Measurements from ENCODE around the gene POC5.

Gene POC5

DNA sequence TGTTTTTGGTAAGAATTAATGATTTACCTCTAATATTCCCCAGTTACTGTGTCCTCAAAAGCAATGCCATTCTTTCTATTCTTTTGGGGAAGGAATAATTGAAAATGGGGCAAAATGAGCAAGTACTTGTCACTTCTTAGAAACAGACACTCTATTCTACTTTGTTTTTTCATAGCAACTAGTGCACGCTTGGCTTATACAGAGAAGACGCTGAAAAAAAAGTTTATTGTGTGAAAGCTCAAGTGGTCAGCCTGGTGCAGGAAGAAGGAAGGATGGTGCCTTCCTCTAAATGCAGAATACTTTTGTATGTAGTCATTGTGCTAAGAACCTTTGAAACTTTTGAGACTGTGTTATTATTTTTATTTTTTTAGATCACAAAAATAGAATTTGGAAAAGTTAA is 76.4 kb downstream of the POC5 start:
- Histone ChIP-seq H3K4me3 (ENCODE audit: insufficient read depth, low read depth, low read length) (no peak overlapping the region), H3K4me1 (ENCODE audit: control insufficient read depth, insufficient read depth, low read length) (no peaks in the 10 kb centered on the region), H3K27me3 (ENCODE audit: control insufficient read depth, insufficient read depth, low read length, poor library complexity, severe bottlenecking) (no peaks in the 10 kb centered on the region), H3K36me3 (ENCODE audit: control insufficient read depth, insufficient read depth, low read length) (no peaks in the 10 kb centered on the region), H3K9me3 (ENCODE audit: control insufficient read depth, low read length) (no peaks in the 10 kb centered on the region), H3K27ac (ENCODE audit: insufficient read depth, low read depth, low read length, poor library complexity, severe bottlenecking) (no peak overlapping the region)
- WGBS, 2 experiments, result 95 to 98% methylated on average over 2 of the region's 2 CpGs

DNA sequence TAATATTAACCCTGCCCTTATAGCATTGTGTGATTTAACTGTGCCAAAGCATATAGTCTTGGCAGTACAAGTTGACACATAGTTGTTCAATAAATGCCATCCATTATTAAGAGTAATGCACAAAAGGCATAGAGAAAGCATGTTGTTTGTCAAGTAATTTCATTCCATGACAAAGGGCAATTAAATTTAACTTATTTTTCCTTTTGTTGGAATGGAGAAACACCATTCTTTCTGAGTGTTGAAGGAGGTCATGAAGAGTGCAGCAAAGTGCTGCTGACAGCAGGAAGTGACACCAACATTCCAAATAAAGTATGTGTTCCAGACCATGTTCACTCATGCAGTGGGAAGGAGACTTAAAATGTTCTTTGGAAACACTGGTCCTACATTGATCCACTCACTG is 76.8 kb downstream of the POC5 start:
- no peaks in the 10 kb centered on the region for H3K4me1 ChIP-seq (ENCODE audit: control insufficient read depth, insufficient read depth, low read length)
- no peak overlapping the region for H3K4me3 ChIP-seq (ENCODE audit: insufficient read depth, low read depth, low read length)
- H3K27ac ChIP-seq (ENCODE audit: insufficient read depth, low read depth, low read length, poor library complexity, severe bottlenecking), result no peak overlapping the region

DNA sequence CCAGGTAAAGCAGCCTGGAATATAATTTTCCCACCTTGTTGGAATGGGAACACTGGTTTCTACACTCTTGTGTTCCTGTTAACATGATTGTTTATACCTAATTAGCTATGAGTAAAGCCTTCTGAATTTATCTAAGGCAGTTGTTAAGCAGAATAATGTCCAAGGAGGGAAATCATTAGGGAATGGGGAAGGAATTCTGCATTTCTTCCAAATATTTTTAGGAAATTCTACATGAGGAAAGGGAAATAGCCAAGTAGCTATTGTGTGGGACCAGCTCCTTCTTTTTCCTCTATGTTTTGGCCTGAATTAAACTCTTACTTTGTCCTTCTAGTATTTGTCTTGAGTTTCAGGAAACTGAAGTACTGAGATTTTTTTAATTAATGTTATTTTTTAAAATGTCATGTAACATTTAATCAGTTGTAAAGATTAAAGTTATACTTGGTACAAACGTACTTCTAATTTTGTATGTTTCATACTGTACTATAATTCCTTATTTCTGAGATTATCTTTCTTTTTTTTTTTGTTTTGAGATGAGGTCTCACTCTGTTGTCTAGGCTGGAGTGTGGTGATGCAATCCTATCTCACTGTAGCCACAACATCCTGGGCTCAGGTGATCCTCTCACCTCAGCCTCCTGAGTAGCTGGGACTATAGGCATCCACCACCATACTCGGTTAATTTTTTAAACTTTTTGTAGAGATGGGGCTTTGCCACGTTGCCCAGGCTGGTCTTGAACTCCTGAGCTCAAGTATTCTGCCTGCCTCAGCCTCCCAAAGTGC is 77.5 kb downstream of the POC5 start:
- Histone ChIP-seq H3K4me3 (ENCODE audit: insufficient read depth, low read depth, low read length) (no peak overlapping the region), H3K9me3 (ENCODE audit: control insufficient read depth, low read length) (no peaks in the 10 kb centered on the region), H3K27me3 (ENCODE audit: control insufficient read depth, insufficient read depth, low read length, poor library complexity, severe bottlenecking) (no peaks in the 10 kb centered on the region), H3K27ac (ENCODE audit: insufficient read depth, low read depth, low read length, poor library complexity, severe bottlenecking) (no peak overlapping the region), H3K4me1 (ENCODE audit: control insufficient read depth, insufficient read depth, low read length) (no peaks in the 10 kb centered on the region), H3K36me3 (ENCODE audit: control insufficient read depth, insufficient read depth, low read length) (no peaks in the 10 kb centered on the region)
- WGBS, 2 experiments, result 83 to 88% methylated on average over 2 of the region's 3 CpGs

More for the DNA sequence above, 76.8 kb downstream of the POC5 start:
- Histone ChIP-seq H3K36me3 (ENCODE audit: control insufficient read depth, insufficient read depth, low read length) (no peaks in the 10 kb centered on the region), H3K9me3 (ENCODE audit: control insufficient read depth, low read length) (no peaks in the 10 kb centered on the region), H3K27me3 (ENCODE audit: control insufficient read depth, insufficient read depth, low read length, poor library complexity, severe bottlenecking) (no peaks in the 10 kb centered on the region)

DNA sequence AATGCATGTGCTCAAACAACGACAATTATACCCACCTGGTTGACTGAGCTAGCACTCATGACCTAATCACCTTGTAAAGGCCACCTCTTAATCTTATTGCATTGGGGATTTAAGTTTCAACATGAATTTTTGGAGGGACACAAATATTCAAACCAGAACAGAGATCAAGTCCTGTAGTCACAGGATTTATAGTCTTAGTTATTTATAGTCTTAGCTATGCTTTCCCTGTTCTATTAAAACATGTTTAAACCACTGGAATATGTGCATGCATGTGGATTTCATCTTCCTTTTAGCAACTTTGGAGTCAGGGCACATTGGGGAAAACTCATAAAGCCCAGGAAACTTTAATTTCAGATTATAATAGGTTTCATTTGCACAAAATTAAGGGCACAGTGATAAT is 79.3 kb downstream of the POC5 start:
- no peaks in the 10 kb centered on the region for H3K36me3 ChIP-seq (ENCODE audit: control insufficient read depth, insufficient read depth, low read length)
- 87 to 100% methylated on average over 1 of the region's 1 CpG for WGBS, 2 experiments

DNA sequence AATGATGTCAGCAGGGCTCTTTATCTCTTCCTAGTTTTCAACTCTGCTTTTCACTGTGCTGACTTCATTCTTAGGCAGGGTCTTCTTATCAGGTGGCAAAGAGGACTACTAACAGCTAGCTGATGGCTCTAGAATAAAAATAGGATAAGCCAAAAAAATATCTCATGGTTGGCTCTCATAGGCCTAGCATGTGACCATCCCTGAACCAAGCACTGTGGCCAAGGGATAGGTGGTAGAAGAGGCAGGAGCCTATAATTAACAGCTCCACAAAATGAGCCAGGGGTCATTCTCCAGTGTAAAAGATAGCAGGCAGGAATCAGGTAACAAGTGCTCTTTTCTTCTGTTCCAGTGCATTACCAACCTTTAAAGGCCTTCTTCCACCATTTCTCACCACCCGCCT is 84.9 kb downstream of the POC5 start:
- Histone ChIP-seq H3K4me1 (ENCODE audit: control insufficient read depth, insufficient read depth, low read length) (no peaks in the 10 kb centered on the region), H3K4me3 (ENCODE audit: insufficient read depth, low read depth, low read length) (no peak overlapping the region), H3K9me3 (ENCODE audit: control insufficient read depth, low read length) (no peaks in the 10 kb centered on the region), H3K27ac (ENCODE audit: insufficient read depth, low read depth, low read length, poor library complexity, severe bottlenecking) (no peak overlapping the region), H3K36me3 (ENCODE audit: control insufficient read depth, insufficient read depth, low read length) (no peaks in the 10 kb centered on the region), H3K27me3 (ENCODE audit: control insufficient read depth, insufficient read depth, low read length, poor library complexity, severe bottlenecking) (no peaks in the 10 kb centered on the region)
- 44 to 47% methylated on average over 1 of the region's 1 CpG for WGBS, 2 experiments

More for the DNA sequence above, 79.3 kb downstream of the POC5 start:
- no peak overlapping the region for H3K4me3 ChIP-seq (ENCODE audit: insufficient read depth, low read depth, low read length)
- H3K4me1 ChIP-seq (ENCODE audit: control insufficient read depth, insufficient read depth, low read length), result no peaks in the 10 kb centered on the region
- H3K27me3 ChIP-seq (ENCODE audit: control insufficient read depth, insufficient read depth, low read length, poor library complexity, severe bottlenecking), result no peaks in the 10 kb centered on the region
- H3K9me3 ChIP-seq (ENCODE audit: control insufficient read depth, low read length), result no peaks in the 10 kb centered on the region
- H3K27ac ChIP-seq (ENCODE audit: insufficient read depth, low read depth, low read length, poor library complexity, severe bottlenecking), result no peak overlapping the region

DNA sequence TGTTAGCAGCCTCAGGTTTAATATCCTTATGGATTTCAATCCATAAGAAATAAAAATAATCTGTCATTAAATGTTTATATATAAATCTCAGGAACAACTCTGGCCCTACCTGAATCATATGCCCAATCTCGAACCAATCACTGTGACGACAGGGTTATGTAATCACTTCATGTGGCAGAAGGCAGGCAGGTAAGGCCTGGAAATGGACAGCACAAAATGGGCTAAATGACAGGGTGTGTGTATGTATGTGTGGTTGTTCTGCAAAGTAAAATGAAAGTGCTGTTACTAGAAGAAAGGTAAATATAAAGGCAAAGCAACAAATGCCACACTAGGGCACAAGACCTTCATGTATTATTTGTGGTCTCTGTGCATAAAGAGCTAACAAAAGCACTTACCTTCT is 86.4 kb downstream of the POC5 start:
- WGBS, 2 experiments, result 97 to 98% methylated on average over 2 of the region's 2 CpGs
- no peak overlapping the region for H3K27ac ChIP-seq (ENCODE audit: insufficient read depth, low read depth, low read length, poor library complexity, severe bottlenecking)
- H3K36me3 ChIP-seq (ENCODE audit: control insufficient read depth, insufficient read depth, low read length), result no peaks in the 10 kb centered on the region
- no peak overlapping the region for H3K4me3 ChIP-seq (ENCODE audit: insufficient read depth, low read depth, low read length)
- no peaks in the 10 kb centered on the region for H3K9me3 ChIP-seq (ENCODE audit: control insufficient read depth, low read length)
- no peaks in the 10 kb centered on the region for H3K4me1 ChIP-seq (ENCODE audit: control insufficient read depth, insufficient read depth, low read length)
- H3K27me3 ChIP-seq (ENCODE audit: control insufficient read depth, insufficient read depth, low read length, poor library complexity, severe bottlenecking), result no peaks in the 10 kb centered on the region

DNA sequence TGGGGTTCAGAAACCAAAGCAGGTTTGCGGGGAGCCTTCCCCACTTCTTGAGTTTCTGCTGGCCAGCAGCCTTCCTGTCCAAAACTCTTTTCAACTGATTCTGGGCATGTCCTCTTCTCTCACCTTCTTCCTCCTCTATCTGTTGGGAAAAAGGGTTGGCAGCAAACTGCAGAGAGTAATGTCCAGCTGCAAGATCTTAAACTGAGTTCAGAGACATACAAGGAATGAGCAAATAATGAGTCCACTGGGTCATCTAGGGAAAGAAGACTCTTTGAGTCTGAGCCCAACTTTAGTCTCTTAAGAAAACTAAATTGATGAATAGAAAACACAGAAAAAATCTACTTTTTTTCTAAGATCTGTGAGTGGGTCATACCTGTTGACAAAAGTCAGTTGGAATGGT is 89.4 kb downstream of the POC5 start:
- H3K4me1 ChIP-seq (ENCODE audit: control insufficient read depth, insufficient read depth, low read length), result no peaks in the 10 kb centered on the region
- no peak overlapping the region for H3K4me3 ChIP-seq (ENCODE audit: insufficient read depth, low read depth, low read length)
- no peaks in the 10 kb centered on the region for H3K36me3 ChIP-seq (ENCODE audit: control insufficient read depth, insufficient read depth, low read length)
- H3K27ac ChIP-seq (ENCODE audit: insufficient read depth, low read depth, low read length, poor library complexity, severe bottlenecking), result no peak overlapping the region
- 100% methylated on average over 1 of the region's 1 CpG for WGBS, 2 experiments
- H3K27me3 ChIP-seq (ENCODE audit: control insufficient read depth, insufficient read depth, low read length, poor library complexity, severe bottlenecking), result no peaks in the 10 kb centered on the region
- no peaks in the 10 kb centered on the region for H3K9me3 ChIP-seq (ENCODE audit: control insufficient read depth, low read length)

DNA sequence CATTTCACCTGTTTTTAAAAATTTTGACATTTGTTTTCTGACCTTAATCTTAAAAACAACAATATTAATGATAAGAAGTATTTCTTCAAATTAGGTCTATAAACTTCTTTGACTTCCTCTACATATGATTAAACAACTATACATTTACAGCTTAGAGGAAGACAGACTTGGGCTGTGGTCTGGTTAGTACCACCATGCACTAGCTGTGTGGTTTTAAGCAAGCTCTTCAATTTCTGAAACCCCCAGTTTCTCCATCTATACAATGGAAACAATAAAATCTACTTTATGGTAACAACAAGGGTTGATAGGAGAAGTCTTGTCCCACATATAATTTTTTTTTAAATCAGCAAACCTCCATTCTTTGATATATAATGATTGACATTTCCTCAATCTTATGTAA is 90.3 kb downstream of the POC5 start:
- Histone ChIP-seq H3K27me3 (ENCODE audit: control insufficient read depth, insufficient read depth, low read length, poor library complexity, severe bottlenecking) (no peaks in the 10 kb centered on the region), H3K36me3 (ENCODE audit: control insufficient read depth, insufficient read depth, low read length) (no peaks in the 10 kb centered on the region), H3K4me1 (ENCODE audit: control insufficient read depth, insufficient read depth, low read length) (no peaks in the 10 kb centered on the region), H3K9me3 (ENCODE audit: control insufficient read depth, low read length) (no peaks in the 10 kb centered on the region), H3K27ac (ENCODE audit: insufficient read depth, low read depth, low read length, poor library complexity, severe bottlenecking) (no peak overlapping the region), H3K4me3 (ENCODE audit: insufficient read depth, low read depth, low read length) (no peak overlapping the region)

Measured in ectodermal cell (in vitro differentiated cells).